Measurements from ENCODE around the gene TMEM200A.
"Not testable (repeated sequence)": the region's sequence is repeated elsewhere in the genome, so short reads cannot be mapped to it uniquely, and the experiment has no call there.

The TMEM200A gene

GRCh38 chr6:130365166-130366106 lies at the start of gene TMEM200A:
Gene TMEM200A (plus strand): TSS chr6:130366017. CDS start chr6:130440423, 74,406 bp downstream.
- no peak for DNase-seq (ENCODE audit: low read depth)

- DNase-seq (ENCODE audit: low read depth) = no peak
Observed at GRCh38 chr6:130320908-130321307, 44.9 kb upstream of the TMEM200A start.

GRCh38 chr6:130322673-130323268 lies 43.0 kb upstream of the TMEM200A start:
- peak; percentile 41 for DNase-seq (ENCODE audit: low read depth)

GRCh38 chr6:130324657-130325056 lies 41.2 kb upstream of the TMEM200A start:
- DNase-seq (ENCODE audit: low read depth) = no peak

GRCh38 chr6:130326496-130326895 lies 39.3 kb upstream of the TMEM200A start:
- no peak for DNase-seq (ENCODE audit: low read depth)

- no peak for DNase-seq (ENCODE audit: low read depth)
Observed at GRCh38 chr6:130337534-130337933, 28.3 kb upstream of the TMEM200A start.

GRCh38 chr6:130346324-130346723 lies 19.5 kb upstream of the TMEM200A start:
- DNase-seq (ENCODE audit: low read depth) = not testable (repeated sequence)

- no peak for DNase-seq (ENCODE audit: low read depth)
Observed at GRCh38 chr6:130354322-130354721, 11.5 kb upstream of the TMEM200A start.

GRCh38 chr6:130355572-130355971 lies 10.2 kb upstream of the TMEM200A start:
- DNase-seq (ENCODE audit: low read depth) = no peak

GRCh38 chr6:130357436-130357835 lies 8.4 kb upstream of the TMEM200A start:
- DNase-seq (ENCODE audit: low read depth) = no peak

GRCh38 chr6:130359736-130360135 lies 6.1 kb upstream of the TMEM200A start:
- no peak for DNase-seq (ENCODE audit: low read depth)

GRCh38 chr6:130362128-130362527 lies 3.7 kb upstream of the TMEM200A start:
- no peak for DNase-seq (ENCODE audit: low read depth)

GRCh38 chr6:130364224-130364780 lies 1.5 kb upstream of the TMEM200A start:
- DNase-seq (ENCODE audit: low read depth) = no peak

- no peak for DNase-seq (ENCODE audit: low read depth)
Observed at GRCh38 chr6:130366107-130367005, 539 bp downstream of the TMEM200A start.

- no peak for DNase-seq (ENCODE audit: low read depth)
Observed at GRCh38 chr6:130367767-130368166, 1.9 kb downstream of the TMEM200A start.

- no peak for DNase-seq (ENCODE audit: low read depth)
Observed at GRCh38 chr6:130368576-130368975, 2.8 kb downstream of the TMEM200A start.

- DNase-seq (ENCODE audit: low read depth) = no peak
Observed at GRCh38 chr6:130369831-130370230, 4.0 kb downstream of the TMEM200A start.

GRCh38 chr6:130371921-130372420 lies 6.2 kb downstream of the TMEM200A start:
- no peak for DNase-seq (ENCODE audit: low read depth)

- no peak for DNase-seq (ENCODE audit: low read depth)
Observed at GRCh38 chr6:130372786-130373185, 7.0 kb downstream of the TMEM200A start.

- no peak for DNase-seq (ENCODE audit: low read depth)
Observed at GRCh38 chr6:130373992-130374391, 8.2 kb downstream of the TMEM200A start.

- DNase-seq (ENCODE audit: low read depth) = no peak
Observed at GRCh38 chr6:130376936-130377335, 11.1 kb downstream of the TMEM200A start.

- no peak for DNase-seq (ENCODE audit: low read depth)
Observed at GRCh38 chr6:130377371-130377770, 11.6 kb downstream of the TMEM200A start.
